GDM1 (cell line): Measurements from ENCODE around the gene SMIM36.
"Not testable (repeated sequence)": the region's sequence is repeated elsewhere in the genome, so short reads cannot be mapped to it uniquely, and the experiment has no call there.

Experiments
- DNase-seq: peaks from one replicate; lab custom pipeline; 2025; lab: John Stamatoyannopoulos, UW

The SMIM36 gene

DNA sequence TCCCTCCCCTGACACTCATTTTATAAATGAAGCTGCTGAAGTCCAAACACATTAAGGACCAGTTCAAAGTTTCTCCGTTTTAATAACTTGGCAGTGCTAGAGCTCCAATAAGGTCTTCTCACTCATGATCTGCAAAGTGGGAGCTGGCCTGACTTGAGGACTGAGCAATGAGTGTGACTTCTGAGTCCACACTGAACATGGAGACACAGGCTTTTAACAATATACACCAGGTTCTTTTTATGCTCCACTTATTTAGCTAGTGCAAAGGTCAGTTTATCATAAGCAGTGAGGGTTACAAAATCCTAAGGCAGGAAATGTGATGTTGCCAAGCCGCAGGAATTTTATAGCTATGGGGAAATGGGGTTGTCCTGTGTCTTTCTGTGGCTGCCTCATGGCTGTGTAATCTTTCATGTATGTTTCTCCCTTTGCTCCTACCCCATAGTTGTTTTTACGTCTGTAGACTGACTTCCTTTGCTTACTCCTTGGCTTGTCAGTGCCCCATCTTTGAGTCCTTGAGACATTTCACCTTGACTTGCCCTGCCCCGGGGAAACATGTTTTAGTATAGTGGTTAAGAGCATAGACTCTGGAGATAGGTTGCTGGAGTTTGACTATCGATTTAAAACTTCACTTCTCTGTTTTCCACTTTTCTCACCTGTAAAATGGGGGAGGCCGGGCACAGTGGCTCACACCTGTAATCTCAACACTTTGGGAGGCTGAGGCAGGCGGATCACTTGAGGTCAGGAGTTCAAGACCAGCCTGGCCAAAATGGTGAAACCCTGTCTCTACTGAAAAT is 77.4 kb downstream of the SMIM36 start:
- no peak for DNase-seq

DNA sequence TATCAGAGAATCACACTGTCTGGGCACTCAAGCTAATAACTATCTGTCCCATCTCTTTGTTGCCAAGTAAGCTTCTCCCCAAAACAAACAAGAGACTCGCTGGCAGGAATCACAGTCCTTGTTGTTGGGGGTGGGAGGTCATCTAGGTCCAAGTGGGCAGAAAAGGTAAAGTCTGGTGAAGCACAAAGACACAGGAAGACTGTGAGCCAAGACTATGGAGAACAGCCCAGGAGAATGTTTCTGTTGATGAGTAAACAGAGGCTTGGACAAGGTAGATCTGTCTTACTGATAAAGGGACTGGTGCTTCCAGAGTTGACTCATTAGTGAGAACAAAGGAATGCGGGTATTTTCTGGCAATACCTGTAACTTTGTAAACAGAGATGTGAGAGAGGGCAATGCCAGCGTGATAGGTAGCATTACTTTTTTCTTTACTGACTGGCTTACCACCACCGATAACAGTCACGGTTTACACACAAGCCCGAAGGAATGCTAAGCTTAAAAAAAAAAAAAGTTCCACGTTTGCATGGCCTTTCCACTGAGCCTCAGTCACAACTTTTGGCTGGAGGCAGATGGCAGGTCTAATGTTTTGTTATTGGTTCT is 78.1 kb downstream of the SMIM36 start:
- no peak for DNase-seq

DNA sequence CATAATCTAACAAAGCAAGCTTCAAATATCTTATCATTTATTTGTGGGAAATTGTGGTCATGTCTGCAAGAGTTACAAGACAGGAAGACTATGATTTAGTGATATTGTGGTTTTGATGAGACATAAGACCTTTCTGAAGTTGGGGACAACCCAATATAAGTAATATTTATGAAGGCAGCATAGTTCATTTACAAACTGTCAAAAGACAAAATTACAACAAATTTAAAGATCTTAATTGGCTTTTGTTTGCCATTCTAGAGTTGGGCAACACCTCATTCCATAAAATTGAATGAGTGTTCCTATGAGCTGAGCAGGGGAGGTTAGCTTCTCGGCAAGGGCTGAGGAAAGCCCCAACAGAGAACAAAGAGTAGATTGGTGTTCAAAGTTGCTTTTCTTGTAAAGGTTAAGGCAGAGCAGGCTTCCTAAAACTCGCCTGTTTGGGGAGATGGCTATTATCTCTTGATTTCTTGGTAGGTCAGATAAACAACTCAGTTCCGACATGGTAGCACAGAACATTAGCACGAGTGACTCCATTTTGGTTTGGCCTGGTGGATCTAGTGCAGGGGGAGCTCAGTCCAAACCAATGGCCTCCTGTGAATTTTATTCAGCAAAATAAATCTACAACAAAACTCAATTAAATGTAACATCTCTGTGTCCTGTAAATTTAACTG is 78.8 kb downstream of the SMIM36 start:
- no peak for DNase-seq

DNA sequence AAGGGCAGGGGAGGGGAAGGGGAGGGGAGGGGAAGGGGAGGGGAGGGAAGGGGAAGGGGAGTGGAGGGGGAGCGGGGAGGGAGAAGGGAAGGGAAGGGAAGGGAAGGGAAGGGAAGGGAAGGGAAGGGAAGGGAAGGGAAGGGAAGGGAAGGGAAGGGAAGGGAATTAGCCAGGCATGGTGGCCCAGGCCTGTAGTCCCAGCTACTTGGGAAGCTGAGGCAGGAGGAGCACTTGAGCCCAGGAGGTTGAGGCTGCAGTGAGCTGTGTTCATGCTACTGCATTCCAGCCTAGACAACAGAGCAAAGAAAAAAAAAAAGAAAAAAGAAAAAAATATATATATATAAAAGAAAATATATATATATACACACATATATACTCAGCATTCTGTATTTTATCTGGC is 79.3 kb downstream of the SMIM36 start:
- DNase-seq, result not testable (repeated sequence)

DNA sequence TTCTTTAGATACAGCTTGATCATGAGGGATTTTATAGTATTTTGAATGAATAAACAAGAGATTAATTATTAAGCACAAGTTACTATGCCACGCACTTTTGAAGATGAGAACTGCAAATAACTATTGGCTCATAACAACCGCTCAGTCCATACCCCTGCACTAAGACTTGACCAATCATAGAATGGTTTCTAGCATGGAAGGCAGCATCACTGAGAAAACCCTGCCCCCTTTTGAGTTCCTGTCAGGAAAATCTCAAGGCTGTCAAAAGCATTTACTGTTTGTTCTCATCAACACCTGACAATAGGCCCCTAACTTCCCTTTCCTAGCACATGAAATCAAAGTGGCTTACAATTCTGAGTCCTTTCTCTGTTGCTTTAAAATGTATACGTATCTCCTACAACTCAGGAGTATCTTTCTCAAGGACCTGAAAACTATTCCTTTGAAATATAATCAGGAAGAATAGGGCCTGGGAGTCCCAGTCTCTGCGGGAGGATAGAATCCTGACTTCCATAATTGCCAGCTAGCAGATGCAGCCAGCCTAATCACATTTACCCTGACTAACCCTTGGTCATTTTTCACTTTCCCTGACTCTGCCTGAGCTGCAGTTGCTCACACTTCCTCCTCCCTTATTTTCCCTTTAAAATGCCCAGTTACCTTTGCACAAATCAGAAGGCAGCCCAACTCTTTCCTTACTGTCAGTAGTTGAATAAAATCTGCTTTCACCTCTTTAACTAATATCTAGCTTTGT is 80.5 kb downstream of the SMIM36 start:
- DNase-seq, result no peak

DNA sequence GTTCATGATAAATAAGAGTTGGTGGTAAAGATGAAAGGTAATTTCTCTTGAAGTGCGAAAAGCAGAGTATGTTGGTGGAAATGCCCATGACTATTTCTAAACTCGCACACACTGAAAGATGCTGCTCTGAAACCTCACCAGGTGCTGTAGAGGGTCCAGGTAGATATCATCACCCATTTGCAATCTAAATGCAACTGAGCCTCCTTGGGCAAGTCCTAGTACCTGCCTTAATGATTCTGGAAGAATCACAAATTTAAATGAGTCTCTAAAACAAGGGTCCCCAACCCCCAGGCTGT is 83.7 kb downstream of the SMIM36 start:
- DNase-seq, result no peak

DNA sequence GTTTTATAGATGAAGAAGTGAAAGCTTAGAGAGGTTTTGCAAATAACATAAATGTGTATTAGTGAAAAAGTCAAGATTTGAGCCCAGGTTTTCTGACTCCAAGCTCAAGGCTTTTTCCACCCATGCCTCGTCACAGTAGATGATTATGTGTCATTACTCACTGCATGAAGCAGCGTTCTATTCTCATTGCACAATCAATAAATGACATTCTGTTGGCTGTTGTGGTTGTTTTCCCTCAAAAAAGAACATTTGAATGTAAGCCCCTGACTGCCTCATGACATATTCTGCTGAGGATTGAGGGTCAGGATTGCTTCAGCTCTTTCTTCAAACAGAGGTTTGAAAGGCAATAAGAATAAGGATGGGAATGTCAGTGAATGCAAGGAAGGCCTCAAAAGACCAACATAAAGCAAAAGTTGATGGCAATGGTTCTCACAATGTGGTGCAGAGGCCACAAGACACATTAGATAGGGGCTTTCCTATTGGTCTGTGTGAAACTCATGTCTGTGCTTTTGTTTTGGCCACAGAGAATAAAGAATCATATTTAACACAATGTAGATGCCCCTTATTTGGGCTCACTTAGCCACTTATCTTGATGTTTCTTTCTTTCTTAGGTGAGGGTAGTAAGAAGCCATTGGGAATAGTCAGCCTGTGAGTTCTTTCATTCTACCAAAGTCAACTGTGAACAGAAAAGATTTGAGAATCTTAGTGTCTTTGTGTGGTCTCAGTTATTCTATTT is 84.2 kb downstream of the SMIM36 start:
- DNase-seq, result no peak

DNA sequence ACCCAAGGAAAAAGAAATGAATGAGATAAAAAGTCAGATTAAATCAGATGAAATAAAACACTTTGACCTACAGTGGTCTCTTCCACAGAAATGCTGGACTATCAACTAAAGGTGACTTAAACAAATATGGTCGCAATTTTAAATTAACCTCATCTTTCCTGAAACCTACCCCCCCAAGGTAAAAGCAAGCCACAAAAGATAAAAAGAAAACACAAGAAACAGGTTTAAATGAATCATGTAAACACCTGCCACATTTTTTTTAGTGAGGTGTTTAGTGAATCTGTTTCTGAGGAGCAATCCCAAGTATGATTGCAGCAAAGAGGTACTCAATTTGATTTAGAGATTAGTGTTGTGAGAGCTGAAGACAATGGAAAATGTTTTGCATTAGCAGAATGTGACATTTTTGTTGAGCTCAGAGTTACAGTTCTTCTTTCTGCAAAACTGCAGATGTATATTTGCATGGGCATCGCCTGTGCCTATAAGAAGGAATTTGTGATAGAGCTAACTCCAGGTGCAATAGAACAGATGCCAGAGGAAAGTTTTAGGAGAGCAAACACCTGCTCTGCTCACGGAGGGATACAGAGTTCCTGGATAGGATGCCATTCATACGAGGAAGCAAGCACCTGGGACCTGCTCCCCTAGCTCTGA is 86.2 kb downstream of the SMIM36 start:
- no peak for DNase-seq

DNA sequence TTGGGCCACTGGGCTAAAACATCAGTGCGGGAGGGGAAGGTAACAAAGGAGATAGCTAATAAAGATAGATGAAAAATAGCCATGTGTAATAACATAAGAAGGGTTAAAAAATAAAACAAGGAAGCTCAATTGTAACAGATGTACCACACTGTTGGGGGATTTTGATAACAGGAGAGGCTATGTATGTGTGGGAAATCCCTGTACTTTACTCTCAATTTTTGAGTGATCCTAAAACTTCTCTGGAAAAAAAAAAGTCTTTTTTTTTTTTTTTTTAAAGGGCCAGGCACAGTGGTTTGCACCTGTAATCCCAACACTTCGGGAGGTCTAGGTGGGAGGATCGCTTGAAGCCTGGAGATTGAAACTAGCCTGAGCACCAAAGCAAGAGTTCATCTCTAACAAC is 87.7 kb downstream of the SMIM36 start:
- DNase-seq, result no peak

DNA sequence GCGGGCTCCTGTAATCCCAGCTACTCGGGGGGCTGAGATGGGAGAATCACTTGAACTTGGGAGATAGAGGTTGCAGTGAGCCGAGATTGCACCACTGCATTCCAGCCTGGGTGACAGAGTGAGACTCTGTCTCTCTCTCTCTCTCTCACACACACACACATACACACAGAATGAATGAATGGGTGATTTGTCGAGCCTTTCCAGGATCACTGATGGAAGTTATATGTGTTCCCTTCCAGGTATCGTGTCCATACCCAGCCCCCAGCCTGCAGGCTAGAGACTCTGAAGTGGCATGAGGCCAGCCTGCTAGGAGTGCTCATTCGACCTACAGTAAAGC is 88.5 kb downstream of the SMIM36 start:
- not testable (repeated sequence) for DNase-seq

DNA sequence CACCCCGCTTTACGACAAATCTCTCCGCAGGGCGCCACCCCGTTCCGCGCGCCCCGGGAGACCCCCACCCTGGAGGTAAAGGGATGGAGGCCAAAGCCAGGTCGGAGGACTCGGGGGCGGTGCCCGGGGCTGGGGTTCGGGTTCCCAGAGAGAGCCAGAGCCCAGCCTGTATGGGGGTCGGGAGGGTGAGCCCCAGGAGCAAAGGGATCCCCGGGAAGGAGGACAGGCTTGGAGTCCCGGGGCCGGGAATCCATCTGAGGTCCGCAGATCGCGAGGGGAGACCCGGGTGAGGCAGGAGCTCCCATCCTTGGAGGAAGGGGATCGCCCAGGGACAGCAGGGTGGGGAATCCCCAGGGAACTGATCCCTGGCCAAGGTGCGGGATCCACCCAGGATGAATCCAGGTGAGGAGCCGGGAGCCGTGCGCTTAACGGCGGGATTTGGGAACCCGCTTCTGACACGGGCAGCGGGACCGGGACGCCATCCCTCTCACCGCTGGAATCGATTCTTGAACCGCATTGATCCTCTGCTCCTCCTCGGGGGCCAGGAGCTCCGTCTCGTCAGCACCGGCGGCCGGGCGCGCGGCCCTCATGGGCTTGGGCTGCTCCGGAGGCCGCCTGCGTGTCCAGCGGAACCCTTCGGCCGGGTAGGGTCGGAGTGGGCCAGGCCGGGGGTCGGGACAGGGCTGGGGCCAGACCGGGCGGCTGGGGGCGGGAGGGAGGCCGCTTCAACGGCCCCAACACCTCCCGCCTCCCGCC is 89.9 kb downstream of the SMIM36 start, which contains the start of gene MMD:
MMD (minus strand) TSS at position 657 of the 756 bp plus-strand sequence; CDS start at position 517, 140 bp downstream.
- no peak for DNase-seq

DNA sequence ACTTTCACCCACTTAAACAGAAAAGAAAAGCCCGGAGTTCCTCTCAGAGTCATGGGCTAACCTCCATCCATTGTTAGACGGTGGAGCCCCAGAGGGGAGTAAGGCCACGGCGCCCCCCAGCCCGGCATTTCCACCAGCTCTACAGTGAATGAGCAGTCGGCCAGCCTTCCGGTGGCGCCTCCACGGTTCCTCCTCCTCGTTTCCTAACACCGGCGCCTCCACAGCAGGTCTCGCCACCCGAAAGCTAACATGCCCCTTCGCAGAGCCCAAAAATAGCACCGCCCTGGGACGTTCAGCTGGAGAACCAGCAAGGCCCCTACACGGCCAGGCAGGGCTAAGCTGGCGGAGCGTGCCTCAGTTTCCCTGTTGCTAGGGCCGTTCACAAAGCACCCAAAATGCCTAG is 90.5 kb downstream of the SMIM36 start:
- no peak for DNase-seq

DNA sequence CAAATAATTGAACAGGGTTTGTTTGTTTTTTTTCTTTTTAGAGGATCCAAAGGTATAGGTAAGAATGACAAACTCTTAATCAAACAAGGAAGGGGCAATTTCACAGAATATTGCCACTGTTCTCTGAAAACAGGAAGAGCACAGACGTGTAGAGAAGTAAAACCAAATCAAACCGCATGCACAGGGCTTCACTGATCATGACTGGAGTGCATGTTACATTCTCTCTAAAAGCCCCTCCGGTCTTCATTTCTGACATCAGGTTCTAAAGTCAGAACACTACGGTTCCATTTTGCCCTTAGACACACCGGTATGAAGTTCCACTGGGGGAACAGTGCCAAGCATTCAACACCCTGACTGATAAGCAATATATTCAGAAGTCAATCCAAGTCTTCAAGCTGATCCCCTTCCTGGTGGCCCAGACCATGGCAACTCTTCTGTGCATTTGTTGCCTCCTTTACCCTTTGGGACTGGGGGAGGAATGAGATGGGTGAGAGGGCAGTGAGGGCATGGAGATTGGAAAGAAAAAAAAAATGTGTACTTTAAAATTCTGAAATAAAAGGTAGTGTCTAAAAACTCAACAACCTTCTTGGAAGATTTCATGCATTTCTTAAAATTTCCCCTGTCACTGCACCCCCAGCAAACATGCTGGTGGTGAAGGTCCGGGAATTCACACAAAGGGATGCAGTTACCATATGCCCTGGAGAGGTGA is 91.0 kb downstream of the SMIM36 start:
- DNase-seq, result peak; percentile 30

DNA sequence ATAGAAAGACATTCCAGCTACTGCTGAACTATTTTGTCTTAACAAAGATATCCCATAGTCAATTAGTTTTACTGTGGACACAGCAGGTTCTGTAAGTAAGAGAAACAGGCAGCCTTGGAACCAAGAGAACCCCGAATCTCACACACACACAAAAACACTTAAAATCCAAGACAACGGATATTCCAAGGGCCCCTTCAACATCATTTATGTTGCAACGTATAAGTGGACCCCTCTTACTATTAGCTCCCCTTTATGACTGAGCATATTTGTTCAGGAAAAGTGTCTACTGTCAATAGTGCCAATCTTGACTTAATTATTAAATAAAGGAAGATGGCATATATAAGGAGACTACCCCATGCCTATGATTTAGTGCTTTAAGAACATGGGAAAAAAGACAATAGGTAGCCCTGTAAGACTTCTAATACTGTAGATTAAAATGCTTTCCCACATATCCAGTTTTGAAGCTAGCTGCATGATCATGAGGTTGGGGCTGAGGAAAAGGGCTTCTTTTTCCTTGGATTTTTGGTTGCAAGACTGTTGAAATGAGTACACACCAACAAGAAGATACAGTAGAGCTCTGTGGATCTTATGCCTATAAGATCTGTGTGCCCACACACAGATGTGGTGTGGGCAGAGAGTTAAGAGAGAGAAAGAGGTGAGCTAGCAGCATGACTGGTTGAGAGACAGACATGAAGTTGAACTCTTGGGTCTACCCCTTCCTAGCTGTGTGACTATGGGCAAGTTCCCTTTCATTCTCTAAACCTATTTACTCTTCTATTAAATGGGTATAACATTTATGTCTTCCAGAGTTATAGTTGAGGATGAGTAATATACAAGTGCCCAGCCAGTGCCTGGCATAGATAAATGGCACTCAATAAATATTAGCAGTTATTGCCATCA is 92.6 kb downstream of the SMIM36 start:
- DNase-seq, result no peak

DNA sequence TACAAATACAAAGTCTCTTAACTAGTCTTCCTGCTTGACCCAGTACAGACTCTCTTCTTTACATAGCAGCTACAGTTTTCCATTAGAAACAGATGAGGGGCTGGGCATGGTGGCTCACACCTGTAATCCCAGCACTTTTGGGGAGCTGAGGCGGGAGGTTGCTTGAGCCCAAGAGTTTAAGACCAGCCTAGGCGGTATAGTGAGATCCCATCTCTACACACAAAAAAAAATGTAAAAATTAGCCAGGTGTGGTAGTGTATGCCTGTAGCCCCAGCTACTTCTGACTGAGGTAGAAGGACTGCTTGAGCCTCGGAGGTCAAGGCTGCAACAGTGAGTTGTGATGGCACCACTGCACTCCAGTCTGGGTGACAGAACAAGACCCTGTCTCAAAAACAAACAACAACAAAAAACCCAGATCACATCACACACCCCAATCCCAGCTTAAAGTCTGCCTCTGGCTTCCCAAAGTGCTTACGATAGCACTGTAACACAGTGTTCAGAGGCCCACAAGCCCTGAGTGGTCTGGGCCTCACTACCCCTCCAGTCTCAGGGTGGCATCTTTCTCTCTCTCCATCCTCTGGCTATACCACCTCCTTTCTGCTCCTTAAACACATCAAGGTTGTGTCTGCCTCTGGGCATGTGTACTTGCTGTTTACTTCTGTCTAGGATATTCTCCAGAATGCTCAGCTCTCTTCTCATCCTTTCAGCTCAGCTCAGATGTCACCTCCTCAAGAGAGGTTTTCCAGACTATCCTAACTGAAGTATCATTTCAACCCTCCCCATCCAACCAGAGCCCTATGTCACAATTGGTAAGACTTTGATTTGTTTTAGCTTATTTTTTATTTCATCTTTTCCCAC is 93.6 kb downstream of the SMIM36 start:
- no peak for DNase-seq

DNA sequence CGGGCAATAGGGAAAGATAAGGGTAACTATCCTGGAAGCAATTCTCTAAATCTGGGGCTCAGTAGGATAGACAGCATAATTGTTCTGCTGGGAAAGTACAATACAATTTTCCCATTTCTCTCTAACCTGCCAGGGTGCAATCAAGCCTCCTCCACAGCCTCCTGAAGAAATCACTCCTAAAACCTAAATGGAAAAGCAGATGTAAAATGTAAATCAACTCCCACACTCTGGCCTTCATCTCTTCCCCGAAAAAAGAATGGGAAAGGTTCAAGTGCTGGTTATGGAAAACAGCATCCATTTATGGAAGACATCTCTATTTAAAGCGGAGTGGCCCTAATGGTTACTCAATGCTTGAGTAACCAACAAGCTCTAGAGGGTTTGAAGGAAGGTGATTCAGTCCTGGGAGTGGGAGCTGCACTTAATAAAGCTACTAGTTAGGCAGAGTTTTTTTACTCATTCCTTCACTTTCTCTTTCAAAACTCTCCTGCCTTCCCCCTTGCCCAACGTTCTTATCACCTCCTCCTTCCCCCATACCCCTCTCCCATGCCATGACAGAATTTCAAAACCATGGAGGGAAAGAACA is 94.7 kb downstream of the SMIM36 start:
- no peak for DNase-seq

DNA sequence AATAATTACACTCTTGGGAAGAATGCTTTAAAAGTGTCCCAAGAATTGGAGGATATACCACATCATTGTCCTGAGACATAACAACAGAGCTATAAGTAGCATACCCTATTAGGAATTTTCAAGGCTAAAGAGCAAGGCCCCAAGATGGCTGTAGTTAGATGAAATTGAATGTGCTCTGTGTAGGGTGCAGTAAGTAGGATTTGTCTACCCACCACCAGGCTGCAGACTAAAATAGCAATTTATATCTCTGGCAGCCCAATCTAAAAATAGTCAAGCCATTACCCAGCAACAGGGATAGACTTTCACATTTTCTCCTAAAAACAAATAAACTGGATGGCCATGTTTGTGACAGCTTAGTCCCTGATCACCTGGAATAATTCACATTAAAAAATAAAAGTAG is 95.3 kb downstream of the SMIM36 start:
- DNase-seq, result no peak

DNA sequence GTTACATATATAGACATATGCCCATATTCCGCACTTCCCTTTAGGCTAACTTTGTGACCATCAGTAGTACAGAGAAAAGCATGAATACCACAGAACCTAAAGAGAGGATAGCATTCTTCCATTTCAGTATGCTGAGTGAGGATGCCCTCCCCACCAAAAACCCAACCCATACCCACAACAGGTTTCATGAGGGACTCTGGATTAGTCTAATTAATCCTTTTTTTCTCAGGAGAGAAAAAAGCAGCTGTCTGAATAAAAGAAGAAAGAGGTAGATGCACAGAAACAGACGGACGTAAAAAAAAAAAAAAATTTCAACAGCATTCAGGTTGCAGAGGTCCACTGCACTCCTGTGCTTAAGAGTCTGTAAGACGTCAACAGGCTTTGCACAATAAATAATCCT is 96.3 kb downstream of the SMIM36 start:
- no peak for DNase-seq
